BE2C (cell line): ENCODE results near the gene TIMM21.

ENCODE experiments used
- DNase-seq: peaks from one replicate; pipeline ENCODE4 v3.0.0-alpha.2; 2020
- H3K27me3 ChIP-seq: fragments of 250-450 bp; sonication (Bioruptor Pico); 2 replicates; pipeline ENCODE4 v1.5.1; 2020; ENCODE audit warnings: mild to moderate bottlenecking
- H3K36me3 ChIP-seq: fragments of 250-450 bp; sonication (Bioruptor Pico); 2 replicates; pipeline ENCODE4 v1.5.1; 2020; ENCODE audit warnings: mild to moderate bottlenecking
- H3K4me1 ChIP-seq: fragments of 250-450 bp; sonication (Bioruptor Pico); 2 replicates; pipeline ENCODE4 v1.5.1; 2020
- H3K4me3 ChIP-seq: 2 replicates; pipeline ENCODE4 v1.5.1; 2011; ENCODE audit warnings: low read depth, low read length
- H3K9me3 ChIP-seq: fragments of 250-450 bp; sonication (Bioruptor Pico); 2 replicates; pipeline ENCODE4 v1.5.1; 2020
- TF ChIP-seq, protein P1 (sequence below): IDR thresholded peaks from 2 replicates; pipeline ENCODE4 v1.5.1; 2012; ENCODE audit warnings: mild to moderate bottlenecking, low read depth, low read length

The TIMM21 gene

DNA sequence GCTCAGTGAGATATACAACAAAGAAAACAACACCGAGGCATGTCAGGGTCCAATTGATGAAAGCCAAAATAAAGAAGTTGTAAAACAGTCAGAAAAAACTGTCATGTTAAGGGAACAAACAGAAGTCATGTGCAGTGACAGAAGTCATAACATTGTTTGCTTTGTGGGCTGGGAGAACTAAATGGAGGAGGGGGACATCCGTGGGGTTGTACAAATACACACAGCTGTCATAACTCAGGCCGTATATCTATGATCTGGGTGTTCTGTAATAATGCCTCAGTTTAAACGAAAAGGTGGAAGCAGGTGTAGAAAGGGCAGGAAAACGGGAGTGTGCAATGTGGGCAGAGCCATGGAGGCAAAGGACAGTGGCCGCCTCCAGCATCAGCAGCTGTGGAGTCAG is 27.3 kb downstream of the TIMM21 start:
- peaks cover 49% of the 10 kb centered on the region for H3K27me3 ChIP-seq

DNA sequence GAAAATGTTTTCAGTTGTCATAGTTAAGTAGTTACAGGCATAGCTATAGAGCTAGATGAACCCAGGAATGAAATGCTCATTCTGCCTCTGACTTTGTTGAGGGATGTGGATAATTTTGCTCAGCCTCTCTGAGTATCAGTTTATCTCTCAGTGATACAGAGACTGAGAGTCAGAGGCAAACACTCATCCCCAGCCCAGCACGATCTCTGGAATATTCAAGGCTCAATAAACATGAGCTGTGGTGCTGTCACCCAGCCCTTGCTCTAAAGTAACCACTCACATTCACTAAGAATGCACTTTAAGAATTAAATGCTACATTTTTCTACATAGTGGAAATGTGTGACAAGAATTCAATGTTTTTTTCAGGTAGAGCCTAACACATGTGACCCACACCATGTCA is 30.6 kb downstream of the TIMM21 start:
- TF ChIP-seq, protein P1, sequence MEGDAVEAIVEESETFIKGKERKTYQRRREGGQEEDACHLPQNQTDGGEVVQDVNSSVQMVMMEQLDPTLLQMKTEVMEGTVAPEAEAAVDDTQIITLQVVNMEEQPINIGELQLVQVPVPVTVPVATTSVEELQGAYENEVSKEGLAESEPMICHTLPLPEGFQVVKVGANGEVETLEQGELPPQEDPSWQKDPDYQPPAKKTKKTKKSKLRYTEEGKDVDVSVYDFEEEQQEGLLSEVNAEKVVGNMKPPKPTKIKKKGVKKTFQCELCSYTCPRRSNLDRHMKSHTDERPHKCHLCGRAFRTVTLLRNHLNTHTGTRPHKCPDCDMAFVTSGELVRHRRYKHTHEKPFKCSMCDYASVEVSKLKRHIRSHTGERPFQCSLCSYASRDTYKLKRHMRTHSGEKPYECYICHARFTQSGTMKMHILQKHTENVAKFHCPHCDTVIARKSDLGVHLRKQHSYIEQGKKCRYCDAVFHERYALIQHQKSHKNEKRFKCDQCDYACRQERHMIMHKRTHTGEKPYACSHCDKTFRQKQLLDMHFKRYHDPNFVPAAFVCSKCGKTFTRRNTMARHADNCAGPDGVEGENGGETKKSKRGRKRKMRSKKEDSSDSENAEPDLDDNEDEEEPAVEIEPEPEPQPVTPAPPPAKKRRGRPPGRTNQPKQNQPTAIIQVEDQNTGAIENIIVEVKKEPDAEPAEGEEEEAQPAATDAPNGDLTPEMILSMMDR = no peak
- Histone ChIP-seq H3K9me3 (no peaks in the 10 kb centered on the region), H3K27me3 (peaks cover 35% of the 10 kb centered on the region), H3K36me3 (no peaks in the 10 kb centered on the region), H3K4me1 (no peaks in the 10 kb centered on the region), H3K4me3 (no peak overlapping the region)
- DNase-seq = no peak

More for the DNA sequence above, 27.3 kb downstream of the TIMM21 start:
- Histone ChIP-seq H3K9me3 (no peaks in the 10 kb centered on the region), H3K4me1 (no peaks in the 10 kb centered on the region), H3K4me3 (no peak overlapping the region), H3K36me3 (no peaks in the 10 kb centered on the region)
- DNase-seq = no peak
- TF ChIP-seq, protein P1 = no peak

DNA sequence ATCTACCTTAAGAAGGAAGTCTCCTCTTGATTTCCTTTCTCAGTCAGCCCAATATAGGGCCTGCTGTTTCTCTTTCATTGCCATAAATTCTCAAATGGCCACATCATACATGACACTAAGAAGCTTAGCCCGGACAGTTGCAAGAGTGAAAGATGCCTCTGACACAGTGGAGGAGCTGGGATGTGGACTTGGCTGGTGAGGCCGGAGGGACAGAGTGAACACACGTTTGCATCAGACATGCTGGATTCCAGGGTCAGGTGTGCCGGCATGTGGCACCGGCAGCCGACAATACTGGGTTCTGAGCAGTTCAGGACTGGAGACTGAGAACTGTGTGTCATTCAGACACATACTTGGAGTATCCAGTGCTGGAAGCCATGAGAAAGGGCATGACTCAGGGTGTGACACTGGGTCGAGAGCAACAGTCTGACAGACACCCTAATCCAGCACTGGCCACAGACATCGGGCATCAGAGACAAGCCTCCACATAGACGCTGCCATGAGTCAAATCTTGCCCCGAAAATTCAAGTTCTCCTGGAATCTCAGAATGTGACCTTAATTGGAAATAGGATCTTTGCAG is 31.4 kb downstream of the TIMM21 start:
- peaks cover 41% of the 10 kb centered on the region for H3K27me3 ChIP-seq
- no peak overlapping the region for H3K4me3 ChIP-seq
- no peaks in the 10 kb centered on the region for H3K9me3 ChIP-seq
- no peaks in the 10 kb centered on the region for H3K36me3 ChIP-seq
- TF ChIP-seq, protein P1 = no peak
- DNase-seq = no peak
- no peaks in the 10 kb centered on the region for H3K4me1 ChIP-seq

DNA sequence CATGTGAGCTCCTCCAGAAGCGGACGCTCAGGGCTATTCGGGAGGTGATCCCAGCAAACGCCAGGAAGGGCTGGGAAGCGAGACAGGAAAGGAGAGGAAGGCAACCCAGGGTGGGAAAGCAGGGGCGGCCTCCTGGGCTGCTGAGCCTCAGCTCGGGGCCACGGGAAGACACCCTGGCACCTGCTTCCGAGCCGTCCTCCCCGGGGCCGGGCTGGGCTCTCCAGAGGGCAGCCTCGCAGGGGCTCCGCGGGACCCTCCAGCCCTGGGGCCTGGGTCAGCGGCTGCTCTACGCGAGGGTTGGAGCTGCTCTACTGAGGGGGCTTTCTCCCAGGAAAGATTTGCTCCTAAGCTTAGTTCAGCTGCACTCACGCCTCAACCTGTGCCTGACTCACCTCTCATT is 34.0 kb downstream of the TIMM21 start:
- Histone ChIP-seq H3K4me3 (no peak overlapping the region), H3K27me3 (peaks cover 19% of the 10 kb centered on the region), H3K4me1 (no peaks in the 10 kb centered on the region), H3K9me3 (no peaks in the 10 kb centered on the region), H3K36me3 (no peaks in the 10 kb centered on the region)
- TF ChIP-seq, protein P1 = no peak
- no peak for DNase-seq

DNA sequence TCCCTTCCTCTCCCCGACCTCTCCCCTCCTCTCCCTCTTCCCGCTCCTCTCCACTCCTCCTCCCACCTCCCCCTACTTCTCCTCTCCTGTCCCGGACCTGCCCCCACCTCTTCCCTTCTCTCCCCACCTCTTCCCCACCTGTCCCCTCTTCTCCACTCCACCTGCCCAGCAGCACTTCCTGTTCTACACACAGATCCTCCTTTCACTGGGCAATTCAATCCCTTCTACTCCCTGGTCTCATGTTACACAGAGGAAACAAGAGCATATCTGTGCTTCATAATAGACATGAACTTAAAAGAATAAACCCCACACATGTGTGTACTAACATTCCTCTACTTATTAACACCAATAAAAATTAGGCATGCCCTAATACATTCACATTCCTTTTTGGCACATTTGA is 34.8 kb downstream of the TIMM21 start:
- TF ChIP-seq, protein P1 = no peak
- Histone ChIP-seq H3K4me3 (no peak overlapping the region), H3K9me3 (no peaks in the 10 kb centered on the region), H3K4me1 (no peaks in the 10 kb centered on the region), H3K36me3 (no peaks in the 10 kb centered on the region), H3K27me3 (peaks cover 11% of the 10 kb centered on the region)
- DNase-seq = no peak

DNA sequence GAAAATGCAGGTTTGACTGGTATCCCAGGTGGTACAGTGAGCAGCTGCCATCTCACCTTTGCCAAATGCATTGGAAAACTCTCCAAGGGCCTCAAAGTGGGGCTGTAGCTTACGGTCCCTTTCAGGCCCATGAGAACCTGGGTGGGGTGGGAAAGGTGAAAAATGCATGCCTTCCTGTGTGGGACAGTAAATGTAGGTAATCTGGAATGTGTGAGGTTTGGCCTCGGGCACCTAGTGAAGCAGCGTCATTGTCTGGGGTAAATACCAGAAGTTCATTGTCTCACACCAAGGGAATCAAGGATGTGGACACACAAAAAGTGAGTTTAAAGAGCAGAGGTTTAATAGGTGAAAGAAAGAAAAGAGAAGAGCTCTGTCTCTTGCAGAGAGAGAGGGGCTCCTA is 36.6 kb downstream of the TIMM21 start:
- Histone ChIP-seq H3K27me3 (peaks cover 10% of the 10 kb centered on the region), H3K4me1 (no peaks in the 10 kb centered on the region), H3K36me3 (no peaks in the 10 kb centered on the region), H3K9me3 (no peaks in the 10 kb centered on the region), H3K4me3 (no peak overlapping the region)
- DNase-seq = no peak
- TF ChIP-seq, protein P1 = no peak
